Heart left ventricle (tissue), 16 donors: Measurements from ENCODE around the gene CUTA. TPM values are rescaled to one million over a fixed set of nuclear protein-coding genes. Genes with fewer than 3 reads are reported as not detected.

Source experiments
- ATAC-seq, 4 donors: fragments of 200-7000 bp; cut with Tn5 transposase; one replicate each; pipeline ENCODE4 v1.9.1; 2020 to 2022; ENCODE audit warnings: moderate library complexity in 4 of 4, mild to moderate bottlenecking in 3 of 4, moderate number of reproducible peaks in 1 of 4
- DNase-seq, 5 donors: peaks; one replicate each; pipeline ENCODE4 v3.0.0-alpha.2; 2020
- H3K27ac ChIP-seq, 12 donors: fragments of 200-600 bp; sonication (generic) in 4 of 12; one replicate each; pipeline versions ENCODE4 v1.5.0 to v1.8.0; 2016 to 2022; ENCODE audit warnings: mild to moderate bottlenecking in 2 of 12
- H3K27me3 ChIP-seq, 9 donors: fragments of 200-600 bp; sonication (generic) in 2 of 9; one replicate each; pipeline versions ENCODE4 v1.5.1 to v1.8.0; 2016 to 2022; ENCODE audit warnings: mild to moderate bottlenecking in 3 of 9
- H3K36me3 ChIP-seq, 9 donors: fragments of 200-600 bp; sonication (generic) in 2 of 9; one replicate each; pipeline versions ENCODE4 v1.5.0 to v1.8.0; 2018 to 2022; ENCODE audit warnings: mild to moderate bottlenecking in 2 of 9
- H3K4me1 ChIP-seq, 12 donors: fragments of 200-600 bp; sonication (generic) in 4 of 12; one replicate each; pipeline versions ENCODE4 v1.5.0 to v1.8.0; 2016 to 2022; ENCODE audit warnings: mild to moderate bottlenecking in 3 of 12
- H3K4me3 ChIP-seq, 12 donors: fragments of 200-600 bp; sonication (generic) in 4 of 12; one replicate each; pipeline versions ENCODE4 v1.5.0 to v1.8.0; 2017 to 2022; ENCODE audit warnings: mild to moderate bottlenecking in 9 of 12, moderate library complexity in 4 of 12
- H3K9me3 ChIP-seq, 12 donors: fragments of 200-600 bp; sonication (generic) in 4 of 12; one replicate each; pipeline versions ENCODE4 v1.5.0 to v1.8.0; 2016 to 2022; ENCODE audit warnings: mild to moderate bottlenecking in 1 of 12
- CTCF ChIP-seq, 12 donors: fragments of 200-600 bp; sonication (generic) in 4 of 12; IDR thresholded peaks; one replicate each; pipeline versions ENCODE4 v1.5.0 to v1.8.0; 2018 to 2022; ENCODE audit warnings: antibody characterized with exemption in 12 of 12, mild to moderate bottlenecking in 5 of 12
- POLR2A ChIP-seq, 2 donors: fragments of 450-650 bp; IDR thresholded peaks; one replicate each; pipeline ENCODE4 v1.6.1; 2017; ENCODE audit warnings: antibody characterized with exemption in 2 of 2, mild to moderate bottlenecking in 2 of 2, moderate library complexity in 2 of 2
- WGBS, 4 donors: extraction: QIAGEN DNeasy Blood & Tissue Kit in 2 of 4; methylation state at CpG; one replicate each; pipeline versions ENCODE4 v1.1.5 to v1.1.7; 2013 to 2018; 5-methylcytosine and 5-hydroxymethylcytosine counted together
- intact Hi-C, 10 donors: fragments of 100-400 bp; cut with DNase I; formaldehyde crosslinking; loops; one replicate each; pipeline versions ENCODE4 v1.11.1 to v1.14.2; 2022
- polyA plus RNA-seq, 2 donors: library from polyadenylated mRNA; stranded (reverse); fragments of 200-250 nt; gene quantifications; one replicate each; pipeline ENCODE4 v1.2.3, GENCODE V29; 2013
- total RNA-seq, 9 donors: library from RNA; depleted of rRNA in 2 of 9; stranded (reverse); fragments of >200 nt in 2 of 9; fragmentation: NEBNext Ultra II Directional in 3 of 9; extraction: Animal tissue kit (Norgen Biotek cat#: 25700) in 3 of 9; gene quantifications; one replicate each; pipeline versions ENCODE4 v1.1.0 to v1.2.4, GENCODE V29; 2016 to 2023
- donor health status: ischemic (EF 13 %, LVEDD 7.1; RV severe dilation, severe dysfunction).
- donor health status: healthy with polysubstance abuse.
- donor health status: DM: no; HTN: yes; CAD: no.
- donor health status: DM: no; HTN: no; CAD: no.
- donor health status: ischemic (EF 25% LVEDD 6.9; RV normal size, moderate dysfunction).
- donor health status: ischemic (EF 25% LVEDD 5.7; RV mildly dilated, moderate dysfunction).
- donor health status: healthy.
- donor health status: DM: yes; HTN: yes; CAD: no.
- donor health status: ischemic (EF 35%, LVEDD 5.7; RV mildly dilated, moderate dysfunction).
- donor health status: nonischemic (EF 11% LVEDD 7.7; RV severe dilation, severe dysfunction).
- donor health status: DM: yes; HTN: yes; CAD: no.
- donor health status: PGD.
- donor health status: ischemic (EF 29% LVEDD 5.4; RV normal size, mild dysfunction).
- donor health status: nonischemic (EF 23%, LVEDD 6.1; RV moderate dilation, normal function).

CUTA gene
- total and polyA plus RNA-seq, 11 donors = 99.3 to 142 (median 128) TPM

- 66 to 75% (median 71%) methylated on average over 3 of the region's 3 CpGs for WGBS, 4 donors
- Histone ChIP-seq H3K27ac (peak overlapping the region in 1 of 12 donors; percentile 29), H3K4me3 (no peak overlapping the region), H3K4me1 (peaks cover 0 to 48% (median 17%) of the 10 kb centered on the region in 12 donors), H3K9me3 (no peaks in the 10 kb centered on the region), H3K27me3 (no peaks in the 10 kb centered on the region), H3K36me3 (peaks cover 0 to 33% (median 9%) of the 10 kb centered on the region in 9 donors)
- intact Hi-C loops = loop anchor here in 1 of 10 donors (5.0 kb wide), 1 partner anchor 122 kb away; no protein-coding TSS in a partner anchor
- DNase-seq (no peak), ATAC-seq (no peak)
- TF ChIP-seq CTCF (IDR thresholded peaks at IDR 0.05) (no peak), POLR2A (IDR thresholded peaks at IDR 0.05) (no peak)
Measured at GRCh38 chr6:33450434-33450833, 32.5 kb upstream of the CUTA start.

GRCh38 chr6:33446356-33446755 is 28.4 kb upstream of the CUTA start:
- ATAC-seq (no peak), DNase-seq (no peak)
- H3K27me3 ChIP-seq = no peaks in the 10 kb centered on the region
- H3K36me3 ChIP-seq = peaks cover 0 to 70% (median 36%) of the 10 kb centered on the region in 9 donors
- no peak overlapping the region for H3K4me3 ChIP-seq
- H3K9me3 ChIP-seq = no peaks in the 10 kb centered on the region
- peaks cover 0 to 43% (median 0%) of the 10 kb centered on the region in 12 donors for H3K4me1 ChIP-seq
- no peak for TF ChIP-seq CTCF (IDR thresholded peaks at IDR 0.05)
- TF ChIP-seq POLR2A (IDR thresholded peaks at IDR 0.05) = no peak
- 89 to 95% (median 92%) methylated on average over 10 of the region's 10 CpGs for WGBS, 4 donors
- intact Hi-C loops = no loop called here
- no peak overlapping the region for H3K27ac ChIP-seq

- Histone ChIP-seq H3K4me1 (peaks cover 0 to 33% (median 0%) of the 10 kb centered on the region in 12 donors), H3K4me3 (no peak overlapping the region), H3K36me3 (peaks cover 0 to 74% (median 39%) of the 10 kb centered on the region in 9 donors), H3K27me3 (no peaks in the 10 kb centered on the region), H3K27ac (peak overlapping the region in 1 of 12 donors; percentile 71), H3K9me3 (no peaks in the 10 kb centered on the region)
- intact Hi-C loops = no loop called here
- TF ChIP-seq CTCF (IDR thresholded peaks at IDR 0.05) (no peak), POLR2A (IDR thresholded peaks at IDR 0.05) (no peak)
- no peak for DNase-seq
- 65 to 88% (median 80%) methylated on average over 3 of the region's 3 CpGs for WGBS, 4 donors
- ATAC-seq = no peak
Measured at GRCh38 chr6:33445119-33445603, 27.3 kb upstream of the CUTA start.

GRCh38 chr6:33443619-33444504 is 26.0 kb upstream of the CUTA start:
- peaks cover 0 to 25% (median 0%) of the 10 kb centered on the region in 12 donors for H3K4me1 ChIP-seq
- intact Hi-C loops = no loop called here
- no peaks in the 10 kb centered on the region for H3K27me3 ChIP-seq
- no peak overlapping the region for H3K4me3 ChIP-seq
- peaks cover 0 to 80% (median 42%) of the 10 kb centered on the region in 9 donors for H3K36me3 ChIP-seq
- H3K9me3 ChIP-seq = no peaks in the 10 kb centered on the region
- WGBS, 4 donors = 86 to 90% (median 88%) methylated on average over 13 to 18 of the region's 18 CpGs
- no peak for DNase-seq
- no peak for TF ChIP-seq CTCF (IDR thresholded peaks at IDR 0.05)
- TF ChIP-seq POLR2A (IDR thresholded peaks at IDR 0.05) = no peak
- H3K27ac ChIP-seq = no peak overlapping the region
- no peak for ATAC-seq
